HEK293T (cell line): Measurements from ENCODE around the gene SMYD5.

Source experiments
- CTCF ChIA-PET: fragments of 350-600 bp; formaldehyde crosslinking; extraction: SDS; loops from one replicate; lab custom pipeline; 2021; ENCODE audit warnings: antibody characterized with exemption, inconsistent platforms; lab: Yijun Ruan, JAX
- POLR2A ChIA-PET: fragments of 350-600 bp; formaldehyde crosslinking; extraction: SDS; loops from one replicate; lab custom pipeline; 2020; ENCODE audit warnings: antibody characterized with exemption, inconsistent platforms; lab: Yijun Ruan, JAX
- DNase-seq: peaks from one replicate; pipeline ENCODE4 v3.0.0; 2012; ENCODE audit warnings: mixed read lengths; ENCODE audit errors: extremely low spot score
- ARNT ChIP-seq: fragments of 450-650 bp; IDR thresholded peaks from 2 replicates; pipeline ENCODE4 v1.6.1; 2017; ENCODE audit warnings: mild to moderate bottlenecking
- BHLHE40 ChIP-seq: fragments of 450-650 bp; IDR thresholded peaks from 2 replicates; pipeline ENCODE4 v1.6.1; 2016; ENCODE audit warnings: mild to moderate bottlenecking, moderate library complexity, borderline replicate concordance
- CTBP1 ChIP-seq: fragments of 450-650 bp; IDR thresholded peaks from 2 replicates; pipeline ENCODE4 v1.6.1; 2016; ENCODE audit warnings: borderline replicate concordance
- ELF4 ChIP-seq: fragments of 450-650 bp; IDR thresholded peaks from 2 replicates; pipeline ENCODE4 v1.6.1; 2017; ENCODE audit warnings: antibody characterized with exemption
- FOXA1 ChIP-seq: fragments of 450-650 bp; IDR thresholded peaks from 2 replicates; pipeline ENCODE4 v1.6.1; 2016; ENCODE audit warnings: mild to moderate bottlenecking
- FOXK2 ChIP-seq: fragments of 450-650 bp; IDR thresholded peaks from 2 replicates; pipeline ENCODE4 v1.6.1; 2016; ENCODE audit warnings: mild to moderate bottlenecking
- FOXM1 ChIP-seq: fragments of 450-650 bp; IDR thresholded peaks from 2 replicates; pipeline ENCODE4 v1.6.1; 2017; ENCODE audit warnings: mild to moderate bottlenecking, borderline replicate concordance
- HDGF ChIP-seq: fragments of 450-650 bp; IDR thresholded peaks from 2 replicates; pipeline ENCODE4 v1.6.1; 2017; ENCODE audit warnings: antibody characterized with exemption, borderline replicate concordance
- L3MBTL2 ChIP-seq: fragments of 450-650 bp; conservative IDR thresholded peaks from 2 replicates; pipeline ENCODE4 v1.6.1; 2016; ENCODE audit warnings: mild to moderate bottlenecking
- LEF1 ChIP-seq: fragments of 450-650 bp; IDR thresholded peaks from 2 replicates; pipeline ENCODE4 v1.6.1; 2017; ENCODE audit warnings: mild to moderate bottlenecking, borderline replicate concordance
- NFRKB ChIP-seq: fragments of 450-650 bp; IDR thresholded peaks from 2 replicates; pipeline ENCODE4 v1.6.1; 2016; ENCODE audit warnings: mild to moderate bottlenecking, moderate library complexity
- PKNOX1 ChIP-seq: fragments of 450-650 bp; IDR thresholded peaks from 2 replicates; pipeline ENCODE4 v1.6.1; 2016
- SP1 ChIP-seq: fragments of 450-650 bp; IDR thresholded peaks from 2 replicates; pipeline ENCODE4 v1.6.1; 2017
- SUZ12 ChIP-seq: fragments of 450-650 bp; IDR thresholded peaks from 2 replicates; pipeline ENCODE4 v1.6.1; 2016; ENCODE audit warnings: mild to moderate bottlenecking
- TARDBP ChIP-seq: fragments of 450-650 bp; IDR thresholded peaks from 2 replicates; pipeline ENCODE4 v1.6.1; 2016
- ZNF384 ChIP-seq: fragments of 450-650 bp; IDR thresholded peaks from 2 replicates; pipeline ENCODE4 v1.6.1; 2016

SMYD5 gene

DNA sequence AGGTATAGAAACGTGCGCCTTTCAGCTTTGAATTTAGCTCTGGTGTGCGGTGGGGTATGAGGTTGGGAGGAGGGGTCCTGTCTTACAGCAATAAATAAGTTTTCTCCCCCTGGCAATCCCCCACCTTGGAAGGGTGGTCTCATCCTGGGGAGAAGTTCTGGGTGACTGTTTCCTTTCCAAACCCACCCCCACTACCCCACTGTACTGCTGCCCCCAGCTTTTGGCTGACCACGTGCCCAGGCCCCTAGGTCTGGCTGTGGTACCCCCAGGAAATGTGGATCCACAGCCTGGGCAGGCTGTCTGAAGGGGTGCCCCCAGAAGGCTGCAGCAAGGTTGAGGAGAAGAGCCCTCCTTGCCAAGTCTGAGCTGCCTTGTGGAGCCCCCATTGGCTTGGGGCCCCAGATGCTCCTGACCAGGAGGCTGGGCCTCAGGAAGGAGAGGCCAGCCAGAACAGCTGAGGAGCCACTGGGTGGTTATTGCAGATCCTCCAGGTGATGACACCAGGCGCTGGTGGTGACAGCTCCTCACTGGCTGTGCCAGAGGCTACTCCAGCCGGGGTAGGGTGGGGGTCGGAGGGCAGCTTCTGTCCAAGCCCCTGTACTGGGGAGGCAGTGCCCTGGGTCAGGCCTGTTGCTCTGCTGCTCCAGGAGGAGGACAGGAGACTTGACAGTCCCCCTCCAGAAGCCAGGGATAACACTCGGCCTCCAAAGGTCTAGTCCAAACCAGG lies 44.3 kb downstream of the SMYD5 start:
- CTCF ChIA-PET = no interaction called here
- TF ChIP-seq SUZ12 (no peak), FOXM1 (no peak), CTBP1 (no peak), NFRKB (no peak), FOXA1 (no peak), FOXK2 (no peak), TARDBP (no peak), PKNOX1 (no peak), L3MBTL2 (no peak), ZNF384 (no peak), ARNT (no peak), SP1 (no peak), LEF1 (no peak), BHLHE40 (no peak), ELF4 (no peak), HDGF (no peak)
- no peak for DNase-seq
- POLR2A ChIA-PET = interaction anchor here (1.2 to 1.6 kb wide), 3 partner anchors 20 to 25 kb away, joined by 3 to 6 read pairs (median 3); partner anchors contain the start of genes CCT7 and PRADC1

DNA sequence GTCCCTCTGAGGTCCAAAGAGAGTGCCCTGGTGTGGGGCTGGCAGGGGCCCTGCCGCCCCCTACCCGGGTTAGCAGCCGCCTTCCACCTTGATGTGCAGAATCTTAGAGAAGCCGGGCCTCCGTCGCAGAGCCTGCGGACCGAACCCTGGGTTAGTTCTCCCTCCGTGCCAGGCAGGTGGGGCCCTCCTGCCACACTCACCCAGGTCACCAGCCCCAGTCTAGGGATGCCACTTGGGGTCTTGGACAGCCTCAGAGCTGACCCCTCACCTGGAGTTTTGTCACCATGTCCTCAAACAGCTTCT lies 44.8 kb downstream of the SMYD5 start:
- TF ChIP-seq ARNT = no peak
- TF ChIP-seq HDGF = no peak
- TF ChIP-seq ELF4 = no peak
- no peak for TF ChIP-seq TARDBP
- no peak for TF ChIP-seq PKNOX1
- no peak for TF ChIP-seq NFRKB
- no peak for TF ChIP-seq CTBP1
- TF ChIP-seq SP1 = no peak
- TF ChIP-seq FOXA1 = no peak
- TF ChIP-seq FOXM1 = no peak
- no peak for TF ChIP-seq BHLHE40
- TF ChIP-seq LEF1 = no peak
- TF ChIP-seq FOXK2 = no peak
- no peak for TF ChIP-seq SUZ12
- no peak for TF ChIP-seq L3MBTL2
- TF ChIP-seq ZNF384 = no peak
- POLR2A ChIA-PET = no interaction called here
- CTCF ChIA-PET = no interaction called here
- no peak for DNase-seq

DNA sequence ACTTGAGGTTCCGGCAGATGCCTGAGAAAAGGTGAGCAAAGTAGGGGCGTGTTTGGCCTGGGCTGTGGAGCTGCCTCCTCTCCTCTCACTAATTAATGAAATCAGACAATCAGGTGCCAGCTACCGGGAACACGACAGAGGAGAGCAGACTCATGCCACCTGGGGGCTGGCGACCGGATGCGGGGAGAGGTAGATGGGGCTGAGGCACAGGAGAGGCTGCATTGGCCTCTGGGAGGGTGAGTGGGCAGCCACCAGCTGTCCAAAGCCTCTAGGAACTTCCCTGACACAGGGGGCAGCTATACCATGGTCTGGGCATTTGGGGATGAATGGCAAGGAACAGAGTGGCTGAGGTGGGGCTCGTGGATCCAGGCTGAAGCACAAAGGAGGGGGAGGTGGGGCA lies 45.2 kb downstream of the SMYD5 start:
- DNase-seq = no peak
- POLR2A ChIA-PET = no interaction called here
- CTCF ChIA-PET = no interaction called here

DNA sequence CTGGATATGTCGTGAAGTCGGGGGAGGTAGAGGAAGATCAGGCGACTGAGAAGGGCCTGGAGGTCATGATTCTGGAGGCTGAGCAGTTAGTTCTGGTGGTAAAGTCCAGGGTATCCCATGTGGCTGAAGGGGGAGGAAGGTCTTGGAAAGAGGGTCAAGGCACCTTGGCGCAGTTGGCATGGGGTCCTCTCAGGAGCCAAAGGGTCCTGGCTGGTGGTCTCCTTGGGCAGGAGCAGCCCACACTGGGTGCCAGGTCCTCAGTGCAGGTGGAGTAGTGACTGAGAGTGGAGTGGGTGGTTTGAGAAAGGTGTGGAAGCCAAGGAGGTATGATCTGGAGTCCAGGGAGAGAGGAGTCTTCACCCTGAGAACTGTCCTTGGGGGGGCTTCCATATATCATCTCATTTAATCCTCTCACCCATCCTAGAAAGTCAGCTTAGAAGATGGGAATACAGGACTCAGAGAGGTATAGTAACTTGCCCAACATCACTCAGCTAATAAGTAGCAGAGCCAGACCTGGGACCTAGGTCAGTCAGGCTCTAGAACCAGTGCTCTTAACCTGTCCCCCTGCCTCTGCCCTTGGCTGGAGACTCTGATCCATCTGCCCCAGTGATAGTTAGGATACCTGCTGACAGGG lies 45.8 kb downstream of the SMYD5 start:
- no peak for DNase-seq
- ChIA-PET POLR2A (interaction anchor here (0.9 kb wide), 1 partner anchor 14 kb away, joined by 4 read pairs; no protein-coding TSS in a partner anchor), CTCF (interaction anchor here (1.0 kb wide), 1 partner anchor 166 kb away, joined by 3 read pairs; no protein-coding TSS in a partner anchor)
- no peak for TF ChIP-seq ARNT
- TF ChIP-seq FOXM1 = no peak
- TF ChIP-seq SP1 = no peak
- TF ChIP-seq ZNF384 = no peak
- no peak for TF ChIP-seq LEF1
- no peak for TF ChIP-seq TARDBP
- TF ChIP-seq BHLHE40 = no peak
- TF ChIP-seq CTBP1 = no peak
- no peak for TF ChIP-seq ELF4
- no peak for TF ChIP-seq FOXA1
- TF ChIP-seq PKNOX1 = no peak
- TF ChIP-seq HDGF = no peak
- TF ChIP-seq L3MBTL2 = no peak
- TF ChIP-seq SUZ12 = no peak
- TF ChIP-seq NFRKB = no peak

More for the DNA sequence above, 45.2 kb downstream of the SMYD5 start:
- TF ChIP-seq L3MBTL2 (no peak), BHLHE40 (no peak), ARNT (no peak)

DNA sequence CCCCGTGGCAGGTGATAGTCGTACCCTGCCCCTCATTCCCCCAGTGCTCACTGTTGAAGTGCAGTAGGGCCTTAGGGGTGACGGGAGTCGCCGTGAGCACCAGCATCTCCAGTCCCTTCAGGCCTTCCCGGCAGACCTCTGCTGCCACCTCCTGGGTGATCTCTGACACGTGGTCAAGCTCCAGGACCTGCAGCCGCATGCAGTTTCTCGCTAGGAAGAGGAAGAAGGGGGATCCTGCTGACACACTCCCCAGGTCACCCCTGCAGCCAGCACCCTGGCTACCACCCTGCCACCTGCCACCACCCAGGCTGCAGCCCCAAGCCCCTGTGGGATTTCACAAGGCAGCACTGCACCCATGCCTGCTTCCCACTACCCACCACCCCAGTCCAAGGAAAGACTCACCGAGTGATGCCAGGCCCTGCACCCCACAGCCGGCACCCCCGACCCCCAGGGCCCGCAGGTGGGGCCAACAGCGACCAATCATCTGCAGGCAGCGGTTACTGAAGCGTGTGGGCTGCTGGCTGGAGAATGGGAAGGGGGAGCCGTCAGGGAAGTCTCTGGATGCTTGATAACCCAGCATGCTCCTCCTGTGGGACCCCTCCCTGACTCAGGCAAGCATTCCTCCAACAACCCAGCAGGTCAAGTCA lies 46.4 kb downstream of the SMYD5 start:
- CTCF ChIA-PET = interaction anchor here (1.0 kb wide), 1 partner anchor 167 kb away, joined by 3 read pairs; no protein-coding TSS in a partner anchor
- POLR2A ChIA-PET = interaction anchor here (0.9 kb wide), 1 partner anchor 13 kb away, joined by 4 read pairs; no protein-coding TSS in a partner anchor

More for the DNA sequence above, 46.4 kb downstream of the SMYD5 start:
- peak; percentile 75 for DNase-seq
- TF ChIP-seq PKNOX1 = no peak
